Measurements from ENCODE around the gene TNPO2. TPM values are rescaled to one million over a fixed set of nuclear protein-coding genes. Genes with fewer than 3 reads are reported as not detected.

Gene TNPO2
- total RNA-seq, 1 donor from 2014 or later = 99.7 TPM

GRCh38 chr19:12736995-12737834 is 13.5 kb upstream of the TNPO2 start, which contains the start of gene GET3:
GET3 (plus strand) TSS chr19:12737497; CDS start chr19:12737506, 9 bp downstream.
- DNase-seq (ENCODE audit: extremely low spot score, unreplicated experiment) = peak; percentile 88
- Mint-ChIP-seq H3K9me3 (peaks cover 3% of the 10 kb centered on the region), H3K36me3 (peaks cover 17% of the 10 kb centered on the region), H3K27ac (peak within 1 kb of the TSS; percentile 98), H3K4me1 (ENCODE audit: unreplicated experiment) (peaks cover 29% of the 10 kb centered on the region), H3K4me3 (peak within 1 kb of the TSS; percentile 100), H3K27me3 (no peaks in the 10 kb centered on the region)
- TF ChIP-seq, protein P1, sequence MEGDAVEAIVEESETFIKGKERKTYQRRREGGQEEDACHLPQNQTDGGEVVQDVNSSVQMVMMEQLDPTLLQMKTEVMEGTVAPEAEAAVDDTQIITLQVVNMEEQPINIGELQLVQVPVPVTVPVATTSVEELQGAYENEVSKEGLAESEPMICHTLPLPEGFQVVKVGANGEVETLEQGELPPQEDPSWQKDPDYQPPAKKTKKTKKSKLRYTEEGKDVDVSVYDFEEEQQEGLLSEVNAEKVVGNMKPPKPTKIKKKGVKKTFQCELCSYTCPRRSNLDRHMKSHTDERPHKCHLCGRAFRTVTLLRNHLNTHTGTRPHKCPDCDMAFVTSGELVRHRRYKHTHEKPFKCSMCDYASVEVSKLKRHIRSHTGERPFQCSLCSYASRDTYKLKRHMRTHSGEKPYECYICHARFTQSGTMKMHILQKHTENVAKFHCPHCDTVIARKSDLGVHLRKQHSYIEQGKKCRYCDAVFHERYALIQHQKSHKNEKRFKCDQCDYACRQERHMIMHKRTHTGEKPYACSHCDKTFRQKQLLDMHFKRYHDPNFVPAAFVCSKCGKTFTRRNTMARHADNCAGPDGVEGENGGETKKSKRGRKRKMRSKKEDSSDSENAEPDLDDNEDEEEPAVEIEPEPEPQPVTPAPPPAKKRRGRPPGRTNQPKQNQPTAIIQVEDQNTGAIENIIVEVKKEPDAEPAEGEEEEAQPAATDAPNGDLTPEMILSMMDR (conservative IDR thresholded peaks at IDR 0.05) = no peak

DNA sequence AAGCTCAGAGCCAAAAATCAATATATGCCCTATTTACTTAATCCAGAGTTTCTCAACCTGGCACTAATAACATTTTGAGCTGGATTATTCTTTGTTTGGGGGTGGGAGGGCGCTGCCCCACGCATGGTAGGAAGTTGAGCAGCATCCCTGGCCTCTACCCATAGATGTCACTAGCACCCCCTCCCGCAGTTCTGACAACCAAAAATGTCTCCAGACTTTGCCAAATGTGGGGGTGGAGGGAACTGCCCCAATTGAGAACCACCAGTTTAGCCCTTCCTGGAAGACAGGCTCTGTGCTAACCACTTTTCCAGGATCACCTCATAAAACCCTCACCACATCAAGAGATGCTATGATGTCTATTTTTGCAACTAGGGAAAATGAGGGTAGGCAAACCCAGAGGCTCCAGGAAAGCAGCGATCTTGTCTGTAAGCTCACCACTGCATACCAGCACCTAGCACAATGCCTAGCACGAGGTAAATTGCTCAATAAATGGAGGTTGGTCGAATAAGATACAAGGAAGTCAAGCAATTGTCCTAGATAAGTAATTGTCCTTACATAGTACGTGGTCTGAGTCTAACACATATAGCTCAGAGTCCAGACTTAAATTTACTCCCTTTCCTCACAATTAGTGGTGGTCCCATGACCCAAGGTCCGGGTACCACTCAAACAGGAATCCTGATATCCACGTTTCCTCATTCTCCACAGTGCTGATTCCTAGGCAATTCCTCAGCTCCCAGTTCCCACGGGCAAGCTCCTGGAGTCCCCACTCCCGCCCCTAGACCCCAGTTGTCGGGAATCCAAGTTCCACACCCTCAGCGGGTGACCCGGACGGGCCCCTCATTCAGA is 9.9 kb upstream of the TNPO2 start:
- Mint-ChIP-seq H3K9me3 (peaks cover 3% of the 10 kb centered on the region), H3K4me1 (ENCODE audit: unreplicated experiment) (peaks cover 26% of the 10 kb centered on the region), H3K27me3 (no peaks in the 10 kb centered on the region), H3K36me3 (peaks cover 22% of the 10 kb centered on the region), H3K27ac (peak overlapping the region; percentile 94), H3K4me3 (peak overlapping the region; percentile 98)
- no peak for DNase-seq (ENCODE audit: extremely low spot score, unreplicated experiment)
- TF ChIP-seq, protein P1 (conservative IDR thresholded peaks at IDR 0.05) = peak; percentile 40

- Mint-ChIP-seq H3K4me3 (no peak overlapping the region), H3K36me3 (peaks cover 15% of the 10 kb centered on the region), H3K9me3 (no peaks in the 10 kb centered on the region), H3K4me1 (ENCODE audit: unreplicated experiment) (peaks cover 15% of the 10 kb centered on the region), H3K27me3 (no peaks in the 10 kb centered on the region), H3K27ac (no peak overlapping the region)
- TF ChIP-seq, protein P1 (conservative IDR thresholded peaks at IDR 0.05) = no peak
- DNase-seq (ENCODE audit: extremely low spot score, unreplicated experiment) = no peak
These were observed 7.6 kb upstream of the TNPO2 start for GRCh38 chr19:12731337-12731736.

DNA sequence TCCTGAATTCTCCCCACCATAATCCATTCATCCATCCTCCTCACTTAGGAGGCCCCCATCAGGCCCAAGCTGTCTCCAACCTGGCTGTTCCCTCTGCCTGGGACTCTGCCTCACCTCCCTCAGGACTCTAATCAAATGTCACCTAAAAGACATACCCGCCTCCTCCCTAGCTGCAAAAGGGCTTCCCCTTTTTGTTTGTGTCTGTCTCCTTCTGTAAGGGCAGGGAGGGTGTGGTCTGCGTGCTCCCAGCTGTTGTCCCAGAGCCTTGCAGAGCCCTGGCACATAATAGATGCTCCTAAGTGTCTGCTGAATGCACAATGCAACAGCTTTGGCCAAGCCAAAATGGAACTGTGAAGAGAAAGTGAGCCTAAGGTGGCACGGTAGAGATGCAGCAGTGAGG is 6.3 kb upstream of the TNPO2 start:
- TF ChIP-seq, protein P1 (conservative IDR thresholded peaks at IDR 0.05) = no peak
- Mint-ChIP-seq H3K36me3 (peaks cover 15% of the 10 kb centered on the region), H3K4me1 (ENCODE audit: unreplicated experiment) (peaks cover 16% of the 10 kb centered on the region), H3K4me3 (peak overlapping the region; percentile 38), H3K27ac (no peak overlapping the region), H3K27me3 (no peaks in the 10 kb centered on the region), H3K9me3 (no peaks in the 10 kb centered on the region)
- DNase-seq (ENCODE audit: extremely low spot score, unreplicated experiment) = no peak

DNA sequence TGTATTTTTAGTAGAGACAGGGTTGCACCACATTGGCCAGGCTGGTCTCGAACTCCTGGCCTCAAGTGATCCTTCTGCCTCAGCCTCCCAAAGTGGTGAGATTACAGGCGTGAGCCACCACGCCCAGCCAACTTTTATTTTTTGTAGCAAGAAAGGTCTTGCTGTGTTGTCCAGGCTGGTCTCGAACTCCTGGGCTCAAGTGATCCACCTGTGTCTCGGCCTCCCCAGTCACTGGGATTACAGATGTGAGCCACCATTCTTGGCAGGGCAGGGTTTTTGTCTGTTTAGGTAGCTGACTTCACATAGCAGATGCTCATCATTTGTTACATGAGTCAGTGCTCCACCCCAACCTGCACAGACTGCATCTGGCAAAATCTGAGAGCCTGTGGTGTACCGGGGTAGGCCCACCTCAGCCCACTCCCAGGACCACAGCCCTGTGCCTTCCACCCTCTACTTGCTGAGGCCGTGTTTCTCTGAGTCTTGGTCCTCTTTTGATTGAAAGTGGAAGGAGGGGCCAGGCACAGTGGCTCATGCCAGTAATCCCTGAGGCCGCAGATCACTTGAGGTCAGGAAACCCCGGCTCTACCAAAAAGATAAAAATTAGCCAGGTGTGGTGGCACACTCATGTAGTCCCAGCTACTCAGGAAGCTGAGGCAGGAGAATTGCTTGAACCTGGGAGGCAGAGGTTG is 4.2 kb upstream of the TNPO2 start:
- Mint-ChIP-seq H3K27me3 (no peaks in the 10 kb centered on the region), H3K27ac (no peak overlapping the region), H3K9me3 (no peaks in the 10 kb centered on the region), H3K4me3 (no peak overlapping the region), H3K4me1 (ENCODE audit: unreplicated experiment) (peaks cover 14% of the 10 kb centered on the region), H3K36me3 (peaks cover 12% of the 10 kb centered on the region)
- TF ChIP-seq, protein P1 (conservative IDR thresholded peaks at IDR 0.05) = no peak
- no peak for DNase-seq (ENCODE audit: extremely low spot score, unreplicated experiment)
